Left colon (tissue), 2 donors: Measurements from ENCODE around the gene BIRC7. TPM values are rescaled to one million over a fixed set of nuclear protein-coding genes. Genes with fewer than 3 reads are reported as not detected.
"Not testable (repeated sequence)": the region's sequence is repeated elsewhere in the genome, so short reads cannot be mapped to it uniquely, and the experiment has no call there.

Experiments used
- ATAC-seq: fragments of 200-7000 bp; cut with Tn5 transposase; one replicate; pipeline ENCODE4 v1.9.1; 2020; ENCODE audit warnings: mild to moderate bottlenecking, moderate library complexity
- DNase-seq, 2 donors: peaks; one replicate each; pipeline ENCODE4 v3.0.0-alpha.2; 2020
- intact Hi-C, 2 donors: fragments of 100-400 bp; cut with DNase I in 1 of 2; cut with micrococcal nuclease in 1 of 2; formaldehyde crosslinking; loops; one replicate each; pipeline versions ENCODE4 v1.11.2 to v1.14.0; 2022; cut with DNase I, micrococcal nuclease
- total RNA-seq, 2 donors: library from RNA; stranded (reverse); fragmentation: NEBNext Ultra II Directional; extraction: Animal tissue kit (Norgen Biotek cat#: 25700); gene quantifications; one replicate each; pipeline ENCODE4 v1.2.1, GENCODE V29; 2021
- donor health status: DM: no; HTN: no; CAD: no.
- donor health status: DM: yes; HTN: yes; CAD: no.

Gene BIRC7
- total RNA-seq, 2 donors from 2014 or later = 0.25 TPM; not detected in 1

GRCh38 chr20:63220696-63221399 is 14.9 kb upstream of the BIRC7 start:
- no peak for DNase-seq
- intact Hi-C loops = no loop called here
- no peak for ATAC-seq

- intact Hi-C loops, ATAC-seq, DNase-seq: not testable (repeated sequence)
These were observed 14.2 kb upstream of the BIRC7 start for GRCh38 chr20:63221400-63222053.

GRCh38 chr20:63222541-63222940 is 13.2 kb upstream of the BIRC7 start:
- DNase-seq (no peak), ATAC-seq (peak; percentile 24)
- intact Hi-C loops = no loop called here

- DNase-seq (peak in 1 of 2 donors; percentile 45), ATAC-seq (peak; percentile 67)
- intact Hi-C loops = no loop called here
These were observed 12.4 kb upstream of the BIRC7 start for GRCh38 chr20:63223121-63223825.

GRCh38 chr20:63223826-63224207 is 11.9 kb upstream of the BIRC7 start:
- intact Hi-C loops = no loop called here
- no peak for DNase-seq
- ATAC-seq = no peak

GRCh38 chr20:63224412-63225081 is 11.2 kb upstream of the BIRC7 start:
- ATAC-seq (peak; percentile 53), DNase-seq (peak in 1 of 2 donors; percentile 38)
- intact Hi-C loops = no loop called here

GRCh38 chr20:63225082-63225454 is 10.6 kb upstream of the BIRC7 start:
- intact Hi-C loops = no loop called here
- no peak for DNase-seq

GRCh38 chr20:63226042-63226943 is 9.4 kb upstream of the BIRC7 start:
- no peak for DNase-seq

More at GRCh38 chr20:63225082-63225454, 10.6 kb upstream of the BIRC7 start:
- ATAC-seq = no peak

GRCh38 chr20:63227260-63227659 is 8.4 kb upstream of the BIRC7 start:
- no peak for ATAC-seq
- intact Hi-C loops = no loop called here
- no peak for DNase-seq

More at GRCh38 chr20:63226042-63226943, 9.4 kb upstream of the BIRC7 start:
- intact Hi-C loops = no loop called here
- no peak for ATAC-seq

- intact Hi-C loops = no loop called here
- DNase-seq (no peak), ATAC-seq (no peak)
These were observed 6.9 kb upstream of the BIRC7 start for GRCh38 chr20:63228806-63229205.

GRCh38 chr20:63230800-63231268 is 4.9 kb upstream of the BIRC7 start:
- peak in 1 of 2 donors; percentile 53 for DNase-seq
- peak; percentile 77 for ATAC-seq
- intact Hi-C loops = loop anchor here in 1 of 2 donors (10.0 kb wide), 1 partner anchor 176 kb away; no protein-coding TSS in a partner anchor

- peak; percentile 31 for ATAC-seq
- no peak for DNase-seq
- intact Hi-C loops = loop anchor here in 1 of 2 donors (10.0 kb wide), 1 partner anchor 178 kb away; no protein-coding TSS in a partner anchor
These were observed 3.3 kb upstream of the BIRC7 start for GRCh38 chr20:63232235-63233060.

GRCh38 chr20:63233061-63233344 is 2.7 kb upstream of the BIRC7 start:
- ATAC-seq (no peak), DNase-seq (no peak)
- intact Hi-C loops = loop anchor here in 1 of 2 donors (10.0 kb wide), 1 partner anchor 178 kb away; no protein-coding TSS in a partner anchor

GRCh38 chr20:63233924-63234323 is 1.8 kb upstream of the BIRC7 start:
- DNase-seq (no peak), ATAC-seq (no peak)
- intact Hi-C loops = loop anchor here in 1 of 2 donors (10.0 kb wide), 1 partner anchor 179 kb away; no protein-coding TSS in a partner anchor

GRCh38 chr20:63234693-63235398 is 859 bp upstream of the BIRC7 start:
- DNase-seq (peak in 1 of 2 donors; percentile 20), ATAC-seq (peak; percentile 68)
- intact Hi-C loops = loop anchor here in 1 of 2 donors (10.0 kb wide), 1 partner anchor 180 kb away; no protein-coding TSS in a partner anchor

GRCh38 chr20:63236116-63236837 is 572 bp downstream of the BIRC7 start:
- intact Hi-C loops = loop anchor here in 1 of 2 donors (10.0 kb wide), 1 partner anchor 181 kb away; no protein-coding TSS in a partner anchor
- ATAC-seq = no peak
- DNase-seq = no peak
